HEK293 (cell line): ENCODE measurements around the gene THUMPD3.
A peak's percentile ranks its signal among the peaks of the same experiment; 100 is the strongest.

Source experiments
- ELK4 ChIP-seq: IDR thresholded peaks from 2 replicates; pipeline ENCODE4 v1.6.1; 2011; ENCODE audit warnings: mild to moderate bottlenecking, low read depth, low read length, borderline replicate concordance
- KLF10 ChIP-seq: fragments of 450-650 bp; IDR thresholded peaks from 2 replicates; pipeline ENCODE4 v1.5.1; 2018; ENCODE audit warnings: missing biosample characterization, mild to moderate bottlenecking, missing genetic modification characterization
- MEIS1 ChIP-seq: sonication (generic); formaldehyde crosslinking; IDR thresholded peaks from 2 replicates; pipeline ENCODE4 v1.8.1; 2022; ENCODE audit warnings: missing genetic modification reagents, mild to moderate bottlenecking, borderline replicate concordance
- PBX3 ChIP-seq: sonication (generic); formaldehyde crosslinking; IDR thresholded peaks from 2 replicates; pipeline ENCODE4 v1.8.1; 2022; ENCODE audit warnings: mild to moderate bottlenecking, moderate library complexity, missing genetic modification reagents
- SCRT2 ChIP-seq: fragments of 450-650 bp; formaldehyde crosslinking; IDR thresholded peaks from 2 replicates; pipeline ENCODE4 v1.5.1; 2016; ENCODE audit warnings: missing biosample characterization, missing genetic modification characterization
- TCF7L2 ChIP-seq: IDR thresholded peaks from 2 replicates; pipeline ENCODE4 v1.6.1; 2011; ENCODE audit warnings: low read depth, mild to moderate bottlenecking, inconsistent platforms, low read length, moderate library complexity, borderline replicate concordance
- WT1 ChIP-seq: fragments of 450-650 bp; formaldehyde crosslinking; IDR thresholded peaks from 2 replicates; pipeline ENCODE4 v1.5.1; 2016; ENCODE audit warnings: missing biosample characterization, missing genetic modification characterization
- YY2 ChIP-seq: fragments of 450-650 bp; formaldehyde crosslinking; IDR thresholded peaks from 2 replicates; pipeline ENCODE4 v1.5.1; 2016; ENCODE audit warnings: missing biosample characterization, missing genetic modification characterization
- ZFP37 ChIP-seq: fragments of 450-650 bp; formaldehyde crosslinking; IDR thresholded peaks from 2 replicates; pipeline ENCODE4 v1.5.1; 2016; ENCODE audit warnings: missing biosample characterization, missing genetic modification characterization
- ZNF140 ChIP-seq: fragments of 450-650 bp; formaldehyde crosslinking; IDR thresholded peaks from 2 replicates; pipeline ENCODE4 v1.5.1; 2016; ENCODE audit warnings: missing biosample characterization, missing genetic modification characterization
- ZNF175 ChIP-seq: fragments of 450-650 bp; formaldehyde crosslinking; IDR thresholded peaks from 2 replicates; pipeline ENCODE4 v1.5.1; 2016; ENCODE audit warnings: missing biosample characterization, missing genetic modification characterization
- ZNF18 ChIP-seq: fragments of 450-650 bp; formaldehyde crosslinking; IDR thresholded peaks from 2 replicates; pipeline ENCODE4 v1.5.1; 2016; ENCODE audit warnings: missing biosample characterization, missing genetic modification characterization
- ZNF223 ChIP-seq: fragments of 450-650 bp; formaldehyde crosslinking; IDR thresholded peaks from 2 replicates; pipeline ENCODE4 v1.5.1; 2016; ENCODE audit warnings: missing biosample characterization, missing genetic modification characterization
- ZNF248 ChIP-seq: fragments of 450-650 bp; formaldehyde crosslinking; IDR thresholded peaks from 2 replicates; pipeline ENCODE4 v1.5.1; 2017; ENCODE audit warnings: missing biosample characterization, missing genetic modification characterization
- ZNF302 ChIP-seq: fragments of 450-650 bp; formaldehyde crosslinking; IDR thresholded peaks from 2 replicates; pipeline ENCODE4 v1.5.1; 2016; ENCODE audit warnings: missing biosample characterization, missing genetic modification characterization, low read depth
- ZNF311 ChIP-seq: fragments of 450-650 bp; formaldehyde crosslinking; IDR thresholded peaks from 2 replicates; pipeline ENCODE4 v1.5.1; 2017; ENCODE audit warnings: missing biosample characterization, missing genetic modification characterization, borderline replicate concordance
- ZNF335 ChIP-seq: fragments of 450-650 bp; formaldehyde crosslinking; conservative IDR thresholded peaks from 2 replicates; pipeline ENCODE4 v1.5.1; 2016; ENCODE audit warnings: missing biosample characterization, missing genetic modification characterization
- ZNF473 ChIP-seq: fragments of 450-650 bp; formaldehyde crosslinking; IDR thresholded peaks from 2 replicates; pipeline ENCODE4 v1.5.1; 2017; ENCODE audit warnings: missing biosample characterization, missing genetic modification characterization
- ZNF529 ChIP-seq: fragments of 450-650 bp; formaldehyde crosslinking; IDR thresholded peaks from 2 replicates; pipeline ENCODE4 v1.5.1; 2017; ENCODE audit warnings: missing genetic modification characterization, missing biosample characterization; ENCODE audit not compliant: insufficient replicate concordance
- ZNF549 ChIP-seq: fragments of 450-650 bp; IDR thresholded peaks from 2 replicates; pipeline ENCODE4 v1.5.1; 2018; ENCODE audit warnings: missing biosample characterization, missing genetic modification characterization, mild to moderate bottlenecking, inconsistent platforms, moderate library complexity
- ZNF555 ChIP-seq: fragments of 450-650 bp; formaldehyde crosslinking; conservative IDR thresholded peaks from 2 replicates; pipeline ENCODE4 v1.5.1; 2017; ENCODE audit warnings: missing biosample characterization, mild to moderate bottlenecking, missing genetic modification characterization, inconsistent platforms
- ZNF624 ChIP-seq: fragments of 450-650 bp; formaldehyde crosslinking; IDR thresholded peaks from 2 replicates; pipeline ENCODE4 v1.5.1; 2017; ENCODE audit warnings: missing biosample characterization, missing genetic modification characterization
- ZNF626 ChIP-seq: fragments of 450-650 bp; sonication (Bioruptor Pico); formaldehyde crosslinking; IDR thresholded peaks from 2 replicates; pipeline ENCODE4 v1.5.1; 2018; ENCODE audit warnings: missing biosample characterization, missing genetic modification characterization, inconsistent platforms
- ZNF639 ChIP-seq: fragments of 450-650 bp; formaldehyde crosslinking; IDR thresholded peaks from 2 replicates; pipeline ENCODE4 v1.5.1; 2016; ENCODE audit warnings: missing biosample characterization, missing genetic modification characterization
- ZNF76 ChIP-seq: fragments of 450-650 bp; formaldehyde crosslinking; IDR thresholded peaks from 2 replicates; pipeline ENCODE4; 2016; ENCODE audit warnings: low read depth, missing biosample characterization, missing genetic modification characterization, borderline replicate concordance
- ZNF768 ChIP-seq: fragments of 450-650 bp; formaldehyde crosslinking; IDR thresholded peaks from 2 replicates; pipeline ENCODE4 v1.5.1; 2018; ENCODE audit warnings: missing biosample characterization, mild to moderate bottlenecking, missing genetic modification characterization
- ZXDB ChIP-seq: fragments of 450-650 bp; formaldehyde crosslinking; IDR thresholded peaks from 2 replicates; pipeline ENCODE4 v1.5.1; 2016; ENCODE audit warnings: missing biosample characterization, missing genetic modification characterization
- TF ChIP-seq, protein P1 (sequence below): fragments of 450-650 bp; formaldehyde crosslinking; IDR thresholded peaks from 2 replicates; pipeline ENCODE4 v1.5.1; 2016; ENCODE audit warnings: missing biosample characterization, missing genetic modification characterization
- TF ChIP-seq, protein P2 (sequence below): fragments of 450-650 bp; formaldehyde crosslinking; IDR thresholded peaks from 2 replicates; pipeline ENCODE4 v1.5.1; 2016; ENCODE audit warnings: missing biosample characterization, missing genetic modification characterization, borderline replicate concordance

THUMPD3 gene

DNA sequence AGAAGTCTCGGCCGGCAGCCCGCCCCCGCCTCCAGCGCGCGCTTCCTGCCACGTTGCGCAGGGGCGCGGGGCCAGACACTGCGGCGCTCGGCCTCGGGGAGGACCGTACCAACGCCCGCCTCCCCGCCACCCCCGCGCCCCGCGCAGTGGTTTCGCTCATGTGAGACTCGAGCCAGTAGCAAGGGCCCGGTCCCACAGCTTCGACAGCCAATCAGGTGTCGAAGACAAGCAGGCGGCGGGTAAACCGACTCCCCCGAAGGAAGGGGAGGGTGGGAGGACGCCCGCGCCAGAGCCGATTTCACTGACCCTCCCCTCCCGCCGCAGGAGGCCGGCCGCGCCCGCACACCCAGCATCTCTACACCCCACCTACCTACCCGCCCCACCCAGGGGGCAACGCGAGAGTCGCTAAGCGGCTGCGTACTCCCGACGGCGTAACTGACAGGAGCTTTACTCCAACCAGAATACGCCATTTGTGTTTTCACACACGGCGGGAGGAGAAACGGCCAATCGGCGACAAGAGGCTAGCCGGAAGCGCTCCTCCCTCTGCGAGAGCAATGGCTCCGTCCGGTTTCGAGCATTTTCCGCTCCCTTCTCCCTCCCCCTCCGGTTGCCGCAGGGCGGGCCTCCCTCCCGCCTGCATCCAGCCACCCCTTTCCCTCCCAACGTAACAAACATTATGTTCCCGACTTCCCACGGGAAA lies 33.9 kb downstream of the THUMPD3 start (continued):
- TF ChIP-seq YY2 (tag by site-specific recombination) (peak; percentile 90), ZNF76 (tag by site-specific recombination) (peak; percentile 89), ZFP37 (peak; percentile 93; the same call in 1 of the 2 replicates), TCF7L2 (no peak), ZNF473 (tag by site-specific recombination) (no peak), ZNF768 (tag by site-specific recombination) (no peak), KLF10 (tag by site-specific recombination) (peak; percentile 77), ZNF549 (tag by site-specific recombination) (no peak), SCRT2 (tag by site-specific recombination) (no peak), ZNF624 (tag by site-specific recombination) (0 out of 2 replicates have a peak, but pooled peaks have one; percentile 47), ZNF626 (tag by site-specific recombination) (no peak), ZNF248 (no peak), ZNF639 (tag by site-specific recombination) (peak; percentile 92), ZNF302 (tag by site-specific recombination) (no peak), ZNF18 (no peak; the same call in 1 of the 2 replicates), WT1 (tag by site-specific recombination) (peak; percentile 88), PBX3 (CRISPR knock-in tag) (no peak; the same call in 1 of the 2 replicates), ZNF223 (tag by site-specific recombination) (no peak), ZNF555 (no peak), ELK4 (peak; percentile 89), MEIS1 (CRISPR knock-in tag) (no peak), ZNF311 (tag by site-specific recombination) (no peak), ZNF335 (peak; percentile 74), ZNF175 (tag by site-specific recombination) (no peak), ZXDB (tag by site-specific recombination) (peak; percentile 49; the same call in 1 of the 2 replicates), ZNF140 (tag by site-specific recombination) (no peak), ZNF529 (tag by site-specific recombination) (no peak)
- TF ChIP-seq, protein P1, sequence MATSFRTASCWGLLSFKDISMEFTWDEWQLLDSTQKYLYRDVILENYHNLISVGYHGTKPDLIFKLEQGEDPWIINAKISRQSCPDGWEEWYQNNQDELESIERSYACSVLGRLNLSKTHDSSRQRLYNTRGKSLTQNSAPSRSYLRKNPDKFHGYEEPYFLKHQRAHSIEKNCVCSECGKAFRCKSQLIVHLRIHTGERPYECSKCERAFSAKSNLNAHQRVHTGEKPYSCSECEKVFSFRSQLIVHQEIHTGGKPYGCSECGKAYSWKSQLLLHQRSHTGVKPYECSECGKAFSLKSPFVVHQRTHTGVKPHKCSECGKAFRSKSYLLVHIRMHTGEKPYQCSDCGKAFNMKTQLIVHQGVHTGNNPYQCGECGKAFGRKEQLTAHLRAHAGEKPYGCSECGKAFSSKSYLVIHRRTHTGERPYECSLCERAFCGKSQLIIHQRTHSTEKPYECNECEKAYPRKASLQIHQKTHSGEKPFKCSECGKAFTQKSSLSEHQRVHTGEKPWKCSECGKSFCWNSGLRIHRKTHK (tag by site-specific recombination): no peak
- TF ChIP-seq, protein P2, sequence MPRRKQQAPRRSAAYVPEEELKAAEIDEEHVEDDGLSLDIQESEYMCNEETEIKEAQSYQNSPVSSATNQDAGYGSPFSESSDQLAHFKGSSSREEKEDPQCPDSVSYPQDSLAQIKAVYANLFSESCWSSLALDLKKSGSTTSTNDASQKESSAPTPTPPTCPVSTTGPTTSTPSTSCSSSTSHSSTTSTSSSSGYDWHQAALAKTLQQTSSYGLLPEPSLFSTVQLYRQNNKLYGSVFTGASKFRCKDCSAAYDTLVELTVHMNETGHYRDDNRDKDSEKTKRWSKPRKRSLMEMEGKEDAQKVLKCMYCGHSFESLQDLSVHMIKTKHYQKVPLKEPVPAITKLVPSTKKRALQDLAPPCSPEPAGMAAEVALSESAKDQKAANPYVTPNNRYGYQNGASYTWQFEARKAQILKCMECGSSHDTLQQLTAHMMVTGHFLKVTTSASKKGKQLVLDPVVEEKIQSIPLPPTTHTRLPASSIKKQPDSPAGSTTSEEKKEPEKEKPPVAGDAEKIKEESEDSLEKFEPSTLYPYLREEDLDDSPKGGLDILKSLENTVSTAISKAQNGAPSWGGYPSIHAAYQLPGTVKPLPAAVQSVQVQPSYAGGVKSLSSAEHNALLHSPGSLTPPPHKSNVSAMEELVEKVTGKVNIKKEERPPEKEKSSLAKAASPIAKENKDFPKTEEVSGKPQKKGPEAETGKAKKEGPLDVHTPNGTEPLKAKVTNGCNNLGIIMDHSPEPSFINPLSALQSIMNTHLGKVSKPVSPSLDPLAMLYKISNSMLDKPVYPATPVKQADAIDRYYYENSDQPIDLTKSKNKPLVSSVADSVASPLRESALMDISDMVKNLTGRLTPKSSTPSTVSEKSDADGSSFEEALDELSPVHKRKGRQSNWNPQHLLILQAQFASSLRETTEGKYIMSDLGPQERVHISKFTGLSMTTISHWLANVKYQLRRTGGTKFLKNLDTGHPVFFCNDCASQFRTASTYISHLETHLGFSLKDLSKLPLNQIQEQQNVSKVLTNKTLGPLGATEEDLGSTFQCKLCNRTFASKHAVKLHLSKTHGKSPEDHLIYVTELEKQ: 0 out of 2 replicates have a peak, but pooled peaks have one; percentile 16
